WTC11 (cell line): ENCODE measurements around the gene VTI1B. TPM values are rescaled to one million over a fixed set of nuclear protein-coding genes. Genes with fewer than 3 reads are reported as not detected.

Experiments
- ATAC-seq: fragments of 200-7000 bp; cut with Tn5 transposase; 2 replicates; pipeline ENCODE4 v1.10.0; 2021; ENCODE audit warnings: mild to moderate bottlenecking, moderate library complexity
- Bru-seq: library from RNA; stranded (reverse); fragments of 400-500 nt; gene quantifications from one replicate; lab custom pipeline; 2021; lab: Mats Ljungman, UMichigan
- CTCF ChIA-PET: fragments of 300-600 bp; sonication (Branson Sonifier 250); formaldehyde crosslinking; loops from one replicate; lab custom pipeline; 2021; ENCODE audit warnings: antibody characterized with exemption; lab: Charles Lee
- POLR2A ChIA-PET: fragments of 350-600 bp; sonication (Branson Sonifier 250); formaldehyde crosslinking; loops from one replicate; lab custom pipeline; 2021; ENCODE audit warnings: antibody characterized with exemption; lab: Charles Lee
- DNase-seq: peaks from one replicate; pipeline ENCODE4 v3.0.0; 2021; ENCODE audit warnings: low spot score
- H3K27ac Mint-ChIP-seq: 2 replicates; pipeline ENCODE4 v1.8.0; 2021; ENCODE audit warnings: mixed read lengths
- H3K27me3 Mint-ChIP-seq: 2 replicates; pipeline ENCODE4 v1.8.0; 2021; ENCODE audit warnings: low read depth, mild to moderate bottlenecking, moderate library complexity, mixed read lengths
- H3K36me3 Mint-ChIP-seq: 2 replicates; pipeline ENCODE4 v1.8.0; 2021; ENCODE audit warnings: mixed read lengths
- H3K4me1 Mint-ChIP-seq: 2 replicates; pipeline ENCODE4 v1.8.0; 2022; ENCODE audit warnings: mixed read lengths
- H3K4me3 Mint-ChIP-seq: 2 replicates; pipeline ENCODE4 v1.8.0; 2021; ENCODE audit warnings: mild to moderate bottlenecking, moderate library complexity, mixed read lengths
- H3K9me3 Mint-ChIP-seq: 2 replicates; pipeline ENCODE4 v1.8.0; 2021; ENCODE audit warnings: mixed read lengths
- CREM ChIP-seq: sonication (generic); formaldehyde crosslinking; IDR thresholded peaks from 2 replicates; pipeline ENCODE4 v1.8.1; 2022; ENCODE audit warnings: mild to moderate bottlenecking, missing genetic modification reagents, moderate library complexity
- ELF4 ChIP-seq: sonication (generic); formaldehyde crosslinking; IDR thresholded peaks from 2 replicates; pipeline ENCODE4 v1.8.1; 2022; ENCODE audit warnings: low read depth, mild to moderate bottlenecking, moderate library complexity, missing genetic modification reagents
- ESRRA ChIP-seq: sonication (generic); formaldehyde crosslinking; IDR thresholded peaks from 2 replicates; pipeline ENCODE4 v1.8.1; 2022; ENCODE audit warnings: mild to moderate bottlenecking, missing genetic modification reagents, borderline replicate concordance
- ETV6 ChIP-seq: sonication (generic); formaldehyde crosslinking; IDR thresholded peaks from 2 replicates; pipeline ENCODE4 v1.8.1; 2022; ENCODE audit warnings: mild to moderate bottlenecking, missing genetic modification reagents
- FOXK1 ChIP-seq: sonication (generic); formaldehyde crosslinking; IDR thresholded peaks from 2 replicates; pipeline ENCODE4 v1.8.0; 2022; ENCODE audit warnings: mild to moderate bottlenecking, moderate library complexity, missing genetic modification reagents
- FOXP1 ChIP-seq: sonication (generic); formaldehyde crosslinking; IDR thresholded peaks from 2 replicates; pipeline ENCODE4 v1.8.0; 2022; ENCODE audit warnings: missing genetic modification reagents, mild to moderate bottlenecking, moderate library complexity, borderline replicate concordance
- GRHL2 ChIP-seq: fragments of 250-450 bp; sonication (Bioruptor Pico); IDR thresholded peaks from 2 replicates; pipeline ENCODE4 v1.8.0; 2022; ENCODE audit warnings: mild to moderate bottlenecking, moderate library complexity; ENCODE audit not compliant: insufficient replicate concordance, severe bottlenecking
- JAZF1 ChIP-seq: fragments of 250-450 bp; sonication (Bioruptor Pico); IDR thresholded peaks from 2 replicates; pipeline ENCODE4 v1.9.0; 2021; ENCODE audit warnings: moderate library complexity, mild to moderate bottlenecking, inconsistent platforms
- KAT7 ChIP-seq: sonication (generic); formaldehyde crosslinking; IDR thresholded peaks from 2 replicates; pipeline ENCODE4 v1.8.1; 2023; ENCODE audit warnings: missing genetic modification reagents, mild to moderate bottlenecking, borderline replicate concordance
- MXD4 ChIP-seq: fragments of 250-450 bp; sonication (Bioruptor Pico); IDR thresholded peaks from 2 replicates; pipeline ENCODE4 v1.8.0; 2021; ENCODE audit warnings: mild to moderate bottlenecking, moderate library complexity, borderline replicate concordance
- NFYB ChIP-seq: sonication (generic); formaldehyde crosslinking; conservative IDR thresholded peaks from 2 replicates; pipeline ENCODE4 v1.8.0; 2022; ENCODE audit warnings: low read depth, missing genetic modification reagents
- RELA ChIP-seq: sonication (generic); formaldehyde crosslinking; IDR thresholded peaks from 2 replicates; pipeline ENCODE4 v1.8.1; 2022; ENCODE audit warnings: missing genetic modification reagents, mild to moderate bottlenecking, borderline replicate concordance
- SOX15 ChIP-seq: fragments of 250-450 bp; sonication (Bioruptor Pico); IDR thresholded peaks from 2 replicates; pipeline ENCODE4 v1.9.0; 2021; ENCODE audit warnings: mild to moderate bottlenecking
- SP1 ChIP-seq: sonication (generic); formaldehyde crosslinking; conservative IDR thresholded peaks from 2 replicates; pipeline ENCODE4 v1.8.1; 2022; ENCODE audit warnings: missing genetic modification reagents
- TCF7 ChIP-seq: sonication (generic); formaldehyde crosslinking; IDR thresholded peaks from 2 replicates; pipeline ENCODE4 v1.8.0; 2022; ENCODE audit warnings: mild to moderate bottlenecking, low read depth, missing genetic modification reagents, moderate library complexity
- ZNF232 ChIP-seq: sonication (generic); formaldehyde crosslinking; IDR thresholded peaks from 2 replicates; pipeline ENCODE4 v1.8.0; 2022; ENCODE audit warnings: mild to moderate bottlenecking, missing genetic modification reagents
- ZNF263 ChIP-seq: sonication (generic); formaldehyde crosslinking; IDR thresholded peaks from 2 replicates; pipeline ENCODE4 v1.8.1; 2022; ENCODE audit warnings: low read depth, mild to moderate bottlenecking, moderate library complexity, missing genetic modification reagents
- ZNF671 ChIP-seq: fragments of 250-450 bp; sonication (Bioruptor Pico); IDR thresholded peaks from 2 replicates; pipeline ENCODE4 v1.8.0; 2021; ENCODE audit warnings: mild to moderate bottlenecking
- long read RNA-seq, 3 experiments: library from RNA in 1 of 3; library from capped mRNA in 1 of 3; library from polyadenylated mRNA in 1 of 3; unstranded in 2 of 3; stranded (forward) in 1 of 3; transcript quantifications; one replicate each; pipeline ENCODE4 v2.0.0, GENCODE V29; 2021
- total RNA-seq: library from RNA; stranded (reverse); gene quantifications from 3 replicates; pipeline ENCODE4 v1.2.3, GENCODE V29; 2021
- TF ChIP-seq, protein P1 (sequence below): sonication (generic); formaldehyde crosslinking; IDR thresholded peaks from 2 replicates; pipeline ENCODE4 v1.8.1; 2022; ENCODE audit warnings: mild to moderate bottlenecking, moderate library complexity, missing genetic modification reagents
- TF ChIP-seq, protein P2 (sequence below): fragments of 250-450 bp; sonication (Bioruptor Pico); conservative IDR thresholded peaks from 2 replicates; pipeline ENCODE4 v1.9.0; 2021; ENCODE audit warnings: mild to moderate bottlenecking
- TF ChIP-seq, protein P3 (sequence below): fragments of 200-600 bp; IDR thresholded peaks from 2 replicates; pipeline ENCODE4 v1.8.0; 2022; ENCODE audit warnings: antibody characterized with exemption
- TF ChIP-seq, protein P4 (sequence below): sonication (generic); formaldehyde crosslinking; IDR thresholded peaks from 2 replicates; pipeline ENCODE4 v1.8.1; 2023; ENCODE audit warnings: mild to moderate bottlenecking, missing genetic modification reagents, borderline replicate concordance
- TF ChIP-seq, protein P5 (sequence below): sonication (generic); formaldehyde crosslinking; IDR thresholded peaks from 2 replicates; pipeline ENCODE4 v1.8.1; 2022; ENCODE audit warnings: low read depth, mild to moderate bottlenecking, moderate library complexity, missing genetic modification reagents, borderline replicate concordance

The VTI1B gene, protein sequence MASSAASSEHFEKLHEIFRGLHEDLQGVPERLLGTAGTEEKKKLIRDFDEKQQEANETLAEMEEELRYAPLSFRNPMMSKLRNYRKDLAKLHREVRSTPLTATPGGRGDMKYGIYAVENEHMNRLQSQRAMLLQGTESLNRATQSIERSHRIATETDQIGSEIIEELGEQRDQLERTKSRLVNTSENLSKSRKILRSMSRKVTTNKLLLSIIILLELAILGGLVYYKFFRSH
- 108 to 133 TPM (median 123 TPM) in 3 replicates for total RNA-seq
- percentile 84 among the genes with signal in this experiment for Bru-seq, nascent RNA
- long read RNA-seq, experiment 1, full-length matches to known transcripts = 268 of 307 reads
- long read RNA-seq, experiment 1, partial matches to known transcripts = 3 of 307 reads
- long read RNA-seq, experiment 1, other reads (novel, unspliced or antisense) = 36 of 307 reads
- long read RNA-seq, experiment 2, full-length matches to known transcripts = 132 of 193 reads
- long read RNA-seq, experiment 2, partial matches to known transcripts = 16 of 193 reads
- long read RNA-seq, experiment 2, other reads (novel, unspliced or antisense) = 45 of 193 reads
- long read RNA-seq, experiment 3, full-length matches to known transcripts = 52 of 56 reads
- long read RNA-seq, experiment 3, partial matches to known transcripts = 0 of 56 reads
- long read RNA-seq, experiment 3, other reads (novel, unspliced or antisense) = 4 of 56 reads

DNA sequence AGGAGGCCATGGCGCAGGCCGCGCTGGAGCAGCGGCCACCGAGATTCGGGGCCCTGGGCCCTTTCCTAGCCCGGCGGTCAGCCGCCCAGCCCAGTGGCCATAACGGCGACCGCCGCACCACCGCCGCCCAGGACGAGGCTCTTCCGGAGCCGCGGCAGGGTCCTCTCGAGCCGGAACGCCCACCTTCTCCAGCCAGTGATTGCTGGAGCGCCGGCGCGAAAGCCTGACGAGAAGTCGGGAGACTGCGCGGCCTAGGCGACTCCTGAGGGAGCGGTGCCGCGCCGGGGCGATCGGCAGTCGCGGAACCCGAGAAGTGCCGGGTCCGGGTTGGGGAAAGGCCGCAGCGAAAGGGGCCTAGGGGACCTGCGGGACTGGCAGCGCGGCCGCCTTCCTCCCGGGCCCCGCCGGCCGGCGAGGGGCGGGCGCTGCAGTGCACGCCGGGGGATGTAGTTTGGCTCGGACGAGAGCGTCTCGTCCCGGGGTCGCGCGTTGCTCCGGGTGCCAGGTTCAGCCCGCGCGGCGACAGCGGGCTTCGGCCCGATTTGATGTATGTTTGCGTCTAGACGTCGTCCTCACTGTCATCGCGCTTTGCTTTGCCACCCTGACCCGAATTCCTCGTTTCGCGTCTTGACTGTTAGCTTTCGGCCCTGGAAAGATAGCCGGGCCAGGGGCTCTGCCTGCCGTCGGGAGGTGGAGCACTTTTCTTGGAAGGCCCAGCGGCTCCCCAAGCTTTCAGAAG is at the start of gene VTI1B:
VTI1B (minus strand) TSS at position 153 of the 739 bp plus-strand sequence; CDS start at position 10, 143 bp downstream.
- Mint-ChIP-seq H3K27me3 (no peaks in the 10 kb centered on the region), H3K4me1 (peaks cover 20% of the 10 kb centered on the region), H3K9me3 (no peaks in the 10 kb centered on the region), H3K27ac (peak within 1 kb of the TSS; percentile 96), H3K4me3 (peak within 1 kb of the TSS; percentile 80), H3K36me3 (peaks cover 23% of the 10 kb centered on the region)
- DNase-seq (peak; percentile 81), ATAC-seq (peak; percentile 89)
- POLR2A ChIA-PET = interaction anchor here (1.1 to 1.2 kb wide), 3 partner anchors 21 to 75 kb away, joined by 3 to 9 read pairs (median 4); partner anchors contain the start of genes PIGH and RDH11
- CTCF ChIA-PET = interaction anchor here (0.8 to 2.2 kb wide), 7 partner anchors 8 to 148 kb away, joined by 3 to 17 read pairs (median 4); partner anchors contain the start of genes ARG2, PIGH and RDH11
- 0 out of 2 replicates have a peak, but pooled peaks have one; percentile 80 for TF ChIP-seq ESRRA (CRISPR knock-in tag)
- peak; percentile 35; the same call in 1 of the 2 replicates for TF ChIP-seq ETV6 (CRISPR knock-in tag)
- no peak for TF ChIP-seq ZNF232 (CRISPR knock-in tag)
- TF ChIP-seq GRHL2 (CRISPR knock-in tag) = no peak
- TF ChIP-seq, protein P1, sequence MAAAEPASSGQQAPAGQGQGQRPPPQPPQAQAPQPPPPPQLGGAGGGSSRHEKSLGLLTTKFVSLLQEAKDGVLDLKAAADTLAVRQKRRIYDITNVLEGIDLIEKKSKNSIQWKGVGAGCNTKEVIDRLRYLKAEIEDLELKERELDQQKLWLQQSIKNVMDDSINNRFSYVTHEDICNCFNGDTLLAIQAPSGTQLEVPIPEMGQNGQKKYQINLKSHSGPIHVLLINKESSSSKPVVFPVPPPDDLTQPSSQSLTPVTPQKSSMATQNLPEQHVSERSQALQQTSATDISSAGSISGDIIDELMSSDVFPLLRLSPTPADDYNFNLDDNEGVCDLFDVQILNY = peak; percentile 74
- peak; percentile 32; the same call in 1 of the 2 replicates for TF ChIP-seq CREM (CRISPR knock-in tag)
- TF ChIP-seq FOXK1 = peak; percentile 45; the same call in 1 of the 2 replicates
- TF ChIP-seq SP1 (CRISPR knock-in tag) = peak; percentile 90
- TF ChIP-seq JAZF1 (CRISPR knock-in tag) = no peak
- TF ChIP-seq SOX15 = no peak
- TF ChIP-seq ZNF263 = no peak
- TF ChIP-seq NFYB = 0 out of 2 replicates have a peak, but pooled peaks have one; percentile 21
- TF ChIP-seq, protein P2, sequence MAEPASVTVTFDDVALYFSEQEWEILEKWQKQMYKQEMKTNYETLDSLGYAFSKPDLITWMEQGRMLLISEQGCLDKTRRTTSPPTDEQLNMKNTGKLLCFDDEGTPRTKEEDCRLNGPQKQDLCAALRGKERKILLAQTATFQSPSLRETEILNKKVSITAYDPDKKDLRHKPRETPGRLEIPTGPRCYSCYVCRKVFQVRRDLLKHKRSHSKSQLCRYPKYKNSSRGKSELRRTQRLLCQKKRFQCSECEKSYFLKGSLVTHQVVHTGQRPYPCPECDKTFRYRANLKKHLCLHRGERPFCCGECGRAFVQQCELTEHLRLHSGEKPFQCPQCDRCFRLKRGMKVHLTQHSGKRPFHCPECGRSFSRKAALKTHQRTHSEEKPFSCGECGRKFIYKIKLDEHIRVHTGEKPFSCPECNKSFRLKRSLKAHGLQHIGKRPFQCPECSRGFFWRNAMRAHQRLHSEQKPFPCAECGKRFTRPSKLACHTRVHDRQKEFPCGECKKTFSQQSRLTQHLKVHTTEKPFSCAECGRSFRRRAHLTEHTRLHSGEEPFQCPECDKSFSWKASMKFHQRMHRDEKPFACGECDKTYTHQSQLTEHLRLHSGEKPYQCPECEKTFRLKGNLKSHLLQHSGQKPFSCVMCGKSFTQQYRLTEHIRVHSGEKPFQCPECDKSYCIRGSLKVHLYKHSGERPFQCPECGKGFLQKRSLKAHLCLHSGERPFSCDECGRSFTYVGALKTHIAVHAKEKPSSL = no peak; the same call in 1 of the 2 replicates
- TF ChIP-seq, protein P3, sequence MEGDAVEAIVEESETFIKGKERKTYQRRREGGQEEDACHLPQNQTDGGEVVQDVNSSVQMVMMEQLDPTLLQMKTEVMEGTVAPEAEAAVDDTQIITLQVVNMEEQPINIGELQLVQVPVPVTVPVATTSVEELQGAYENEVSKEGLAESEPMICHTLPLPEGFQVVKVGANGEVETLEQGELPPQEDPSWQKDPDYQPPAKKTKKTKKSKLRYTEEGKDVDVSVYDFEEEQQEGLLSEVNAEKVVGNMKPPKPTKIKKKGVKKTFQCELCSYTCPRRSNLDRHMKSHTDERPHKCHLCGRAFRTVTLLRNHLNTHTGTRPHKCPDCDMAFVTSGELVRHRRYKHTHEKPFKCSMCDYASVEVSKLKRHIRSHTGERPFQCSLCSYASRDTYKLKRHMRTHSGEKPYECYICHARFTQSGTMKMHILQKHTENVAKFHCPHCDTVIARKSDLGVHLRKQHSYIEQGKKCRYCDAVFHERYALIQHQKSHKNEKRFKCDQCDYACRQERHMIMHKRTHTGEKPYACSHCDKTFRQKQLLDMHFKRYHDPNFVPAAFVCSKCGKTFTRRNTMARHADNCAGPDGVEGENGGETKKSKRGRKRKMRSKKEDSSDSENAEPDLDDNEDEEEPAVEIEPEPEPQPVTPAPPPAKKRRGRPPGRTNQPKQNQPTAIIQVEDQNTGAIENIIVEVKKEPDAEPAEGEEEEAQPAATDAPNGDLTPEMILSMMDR = no peak
- 0 out of 2 replicates have a peak, but pooled peaks have one; percentile 54 for TF ChIP-seq RELA
- TF ChIP-seq, protein P4, sequence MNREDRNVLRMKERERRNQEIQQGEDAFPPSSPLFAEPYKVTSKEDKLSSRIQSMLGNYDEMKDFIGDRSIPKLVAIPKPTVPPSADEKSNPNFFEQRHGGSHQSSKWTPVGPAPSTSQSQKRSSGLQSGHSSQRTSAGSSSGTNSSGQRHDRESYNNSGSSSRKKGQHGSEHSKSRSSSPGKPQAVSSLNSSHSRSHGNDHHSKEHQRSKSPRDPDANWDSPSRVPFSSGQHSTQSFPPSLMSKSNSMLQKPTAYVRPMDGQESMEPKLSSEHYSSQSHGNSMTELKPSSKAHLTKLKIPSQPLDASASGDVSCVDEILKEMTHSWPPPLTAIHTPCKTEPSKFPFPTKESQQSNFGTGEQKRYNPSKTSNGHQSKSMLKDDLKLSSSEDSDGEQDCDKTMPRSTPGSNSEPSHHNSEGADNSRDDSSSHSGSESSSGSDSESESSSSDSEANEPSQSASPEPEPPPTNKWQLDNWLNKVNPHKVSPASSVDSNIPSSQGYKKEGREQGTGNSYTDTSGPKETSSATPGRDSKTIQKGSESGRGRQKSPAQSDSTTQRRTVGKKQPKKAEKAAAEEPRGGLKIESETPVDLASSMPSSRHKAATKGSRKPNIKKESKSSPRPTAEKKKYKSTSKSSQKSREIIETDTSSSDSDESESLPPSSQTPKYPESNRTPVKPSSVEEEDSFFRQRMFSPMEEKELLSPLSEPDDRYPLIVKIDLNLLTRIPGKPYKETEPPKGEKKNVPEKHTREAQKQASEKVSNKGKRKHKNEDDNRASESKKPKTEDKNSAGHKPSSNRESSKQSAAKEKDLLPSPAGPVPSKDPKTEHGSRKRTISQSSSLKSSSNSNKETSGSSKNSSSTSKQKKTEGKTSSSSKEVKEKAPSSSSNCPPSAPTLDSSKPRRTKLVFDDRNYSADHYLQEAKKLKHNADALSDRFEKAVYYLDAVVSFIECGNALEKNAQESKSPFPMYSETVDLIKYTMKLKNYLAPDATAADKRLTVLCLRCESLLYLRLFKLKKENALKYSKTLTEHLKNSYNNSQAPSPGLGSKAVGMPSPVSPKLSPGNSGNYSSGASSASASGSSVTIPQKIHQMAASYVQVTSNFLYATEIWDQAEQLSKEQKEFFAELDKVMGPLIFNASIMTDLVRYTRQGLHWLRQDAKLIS = no peak
- TF ChIP-seq FOXP1 (CRISPR knock-in tag) = peak; percentile 76; the same call in 1 of the 2 replicates
- TF ChIP-seq ELF4 (CRISPR knock-in tag) = no peak
- no peak for TF ChIP-seq TCF7
- TF ChIP-seq KAT7 (CRISPR knock-in tag) = peak; percentile 47; the same call in 1 of the 2 replicates
- TF ChIP-seq, protein P5, sequence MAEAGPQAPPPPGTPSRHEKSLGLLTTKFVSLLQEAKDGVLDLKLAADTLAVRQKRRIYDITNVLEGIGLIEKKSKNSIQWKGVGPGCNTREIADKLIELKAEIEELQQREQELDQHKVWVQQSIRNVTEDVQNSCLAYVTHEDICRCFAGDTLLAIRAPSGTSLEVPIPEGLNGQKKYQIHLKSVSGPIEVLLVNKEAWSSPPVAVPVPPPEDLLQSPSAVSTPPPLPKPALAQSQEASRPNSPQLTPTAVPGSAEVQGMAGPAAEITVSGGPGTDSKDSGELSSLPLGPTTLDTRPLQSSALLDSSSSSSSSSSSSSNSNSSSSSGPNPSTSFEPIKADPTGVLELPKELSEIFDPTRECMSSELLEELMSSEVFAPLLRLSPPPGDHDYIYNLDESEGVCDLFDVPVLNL (CRISPR knock-in tag) = 0 out of 2 replicates have a peak, but pooled peaks have one; percentile 46
- TF ChIP-seq ZNF671 (CRISPR knock-in tag) = peak; percentile 71; the same call in 1 of the 2 replicates
- TF ChIP-seq MXD4 (CRISPR knock-in tag) = no peak
